Activated CD4-positive, alpha-beta T cell treated with anti-CD3 and anti-CD28 coated beads, Interleukin-2, amount 10 ng/mL, durations not matched to agents 7 days and 5 days (primary cell): ENCODE data around the gene AKT2. TPM values are rescaled to one million over a fixed set of nuclear protein-coding genes. Genes with fewer than 3 reads are reported as not detected.

ENCODE experiments used
- CTCF ChIA-PET: fragments of 350-600 bp; sonication (Branson Sonifier 250); formaldehyde crosslinking; loops from one replicate; lab custom pipeline; 2021; ENCODE audit warnings: antibody characterized with exemption; lab: Charles Lee
- POLR2A ChIA-PET: fragments of 350-600 bp; sonication (Branson Sonifier 250); formaldehyde crosslinking; loops from one replicate; lab custom pipeline; 2021; ENCODE audit warnings: antibody characterized with exemption; lab: Charles Lee
- DNase-seq: peaks from one replicate; pipeline ENCODE4 v3.0.0-alpha.2; 2020
- H3K27ac Mint-ChIP-seq: one replicate; pipeline ENCODE4 v1.8.0; 2021; ENCODE audit warnings: mild to moderate bottlenecking, moderate library complexity, mixed read lengths
- H3K27me3 Mint-ChIP-seq: one replicate; pipeline ENCODE4 v1.8.0; 2021; ENCODE audit warnings: mixed read lengths
- H3K36me3 Mint-ChIP-seq: one replicate; pipeline ENCODE4 v1.8.0; 2021; ENCODE audit warnings: low read depth, mixed read lengths
- H3K4me1 Mint-ChIP-seq: one replicate; pipeline ENCODE4 v1.8.0; 2021; ENCODE audit warnings: mixed read lengths
- H3K4me3 Mint-ChIP-seq: one replicate; pipeline ENCODE4 v1.8.0; 2021; ENCODE audit warnings: mild to moderate bottlenecking, moderate library complexity, mixed read lengths
- H3K9me3 Mint-ChIP-seq: one replicate; pipeline ENCODE4 v1.8.0; 2021; ENCODE audit warnings: mixed read lengths
- total RNA-seq, 2 experiments: library from RNA; stranded (reverse); gene quantifications; one replicate each; pipeline ENCODE4 v1.2.3, GENCODE V29; 2021

Gene AKT2
- total RNA-seq, 2 experiments from 2014 or later = 131 to 148 TPM

DNA sequence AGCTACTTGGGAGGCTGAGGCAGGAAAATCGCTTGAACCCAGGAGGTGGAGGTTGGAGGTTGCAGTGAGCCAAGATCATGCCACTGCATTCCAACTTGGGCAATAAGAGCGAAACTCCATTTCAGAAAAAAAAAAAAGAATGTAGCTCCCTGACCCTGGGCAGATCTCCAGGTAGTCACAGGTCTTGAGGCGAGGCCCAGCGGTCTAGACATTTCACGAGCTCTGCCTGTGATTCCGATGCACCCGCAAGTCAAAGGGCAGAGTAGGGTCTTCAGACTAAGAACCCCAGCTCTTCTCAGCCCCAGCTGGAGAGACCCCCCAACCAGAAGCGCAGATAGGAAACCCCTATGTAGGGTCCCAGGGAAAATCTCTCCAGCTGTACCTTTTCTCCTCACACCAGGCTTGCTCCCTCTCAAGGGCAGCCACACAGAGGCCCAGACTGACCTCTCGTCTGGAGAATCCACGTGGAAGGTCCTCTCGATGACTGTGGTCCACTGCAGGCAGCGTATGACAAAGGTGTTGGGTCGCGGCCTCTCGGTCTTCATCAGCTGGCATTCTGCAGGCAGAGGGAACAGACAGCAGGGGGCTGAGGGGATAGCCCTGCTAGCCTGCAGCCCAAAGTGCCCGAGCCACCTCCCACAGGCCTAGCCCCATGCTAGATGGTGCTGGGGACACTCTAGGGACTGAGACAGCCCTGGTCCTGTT is 30.3 kb downstream of the AKT2 start:
- peaks cover 3% of the 10 kb centered on the region for H3K4me1 Mint-ChIP-seq
- no peaks in the 10 kb centered on the region for H3K27me3 Mint-ChIP-seq
- CTCF ChIA-PET = interaction anchor here (0.7 kb wide), 1 partner anchor 582 kb away, joined by 3 read pairs; no protein-coding TSS in a partner anchor
- POLR2A ChIA-PET = no interaction called here
- no peak for DNase-seq
- H3K4me3 Mint-ChIP-seq = no peak overlapping the region
- H3K9me3 Mint-ChIP-seq = no peaks in the 10 kb centered on the region
- peak overlapping the region; percentile 46 for H3K27ac Mint-ChIP-seq
- peaks cover 34% of the 10 kb centered on the region for H3K36me3 Mint-ChIP-seq

GRCh38 chr19:40253611-40254092 is 31.5 kb downstream of the AKT2 start:
- POLR2A ChIA-PET = no interaction called here
- CTCF ChIA-PET = interaction anchor here (1.2 kb wide), 1 partner anchor 79 kb away, joined by 3 read pairs; no protein-coding TSS in a partner anchor
- Mint-ChIP-seq H3K4me3 (no peak overlapping the region), H3K27me3 (no peaks in the 10 kb centered on the region), H3K27ac (peak overlapping the region; percentile 5), H3K9me3 (no peaks in the 10 kb centered on the region), H3K4me1 (peaks cover 3% of the 10 kb centered on the region), H3K36me3 (peaks cover 37% of the 10 kb centered on the region)
- DNase-seq = no peak

DNA sequence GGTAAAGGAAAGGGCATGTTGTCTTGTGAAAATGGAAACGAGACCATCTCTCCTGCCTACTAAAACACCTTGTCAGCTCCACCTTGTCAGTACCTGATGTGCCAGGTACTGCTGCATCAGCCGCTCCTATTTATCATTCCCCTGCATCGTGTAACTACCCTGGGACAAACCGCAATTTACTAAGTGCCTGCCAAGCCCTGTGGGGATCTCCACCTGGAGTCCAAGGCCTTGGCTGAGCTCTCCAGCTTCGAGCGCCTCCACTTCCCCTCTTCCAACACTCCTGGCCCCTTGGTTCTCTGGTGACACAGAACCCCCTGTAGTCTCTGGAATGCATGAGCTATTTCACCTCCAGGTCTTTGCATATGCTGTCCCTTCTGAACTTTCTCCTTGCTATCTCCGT is 32.8 kb downstream of the AKT2 start:
- Mint-ChIP-seq H3K36me3 (peaks cover 37% of the 10 kb centered on the region), H3K27ac (no peak overlapping the region), H3K4me3 (no peak overlapping the region), H3K4me1 (peaks cover 3% of the 10 kb centered on the region), H3K27me3 (no peaks in the 10 kb centered on the region), H3K9me3 (no peaks in the 10 kb centered on the region)
- CTCF ChIA-PET = interaction anchor here (0.6 to 1.2 kb wide), 2 partner anchors 78 to 242 kb away, joined by 3 to 4 read pairs; no protein-coding TSS in a partner anchor
- POLR2A ChIA-PET = no interaction called here
- DNase-seq = no peak

- Mint-ChIP-seq H3K36me3 (peaks cover 37% of the 10 kb centered on the region), H3K27me3 (no peaks in the 10 kb centered on the region)
- CTCF ChIA-PET = interaction anchor here (0.6 kb wide), 1 partner anchor 242 kb away, joined by 4 read pairs; no protein-coding TSS in a partner anchor
These were observed 33.2 kb downstream of the AKT2 start for GRCh38 chr19:40251991-40252390.

DNA sequence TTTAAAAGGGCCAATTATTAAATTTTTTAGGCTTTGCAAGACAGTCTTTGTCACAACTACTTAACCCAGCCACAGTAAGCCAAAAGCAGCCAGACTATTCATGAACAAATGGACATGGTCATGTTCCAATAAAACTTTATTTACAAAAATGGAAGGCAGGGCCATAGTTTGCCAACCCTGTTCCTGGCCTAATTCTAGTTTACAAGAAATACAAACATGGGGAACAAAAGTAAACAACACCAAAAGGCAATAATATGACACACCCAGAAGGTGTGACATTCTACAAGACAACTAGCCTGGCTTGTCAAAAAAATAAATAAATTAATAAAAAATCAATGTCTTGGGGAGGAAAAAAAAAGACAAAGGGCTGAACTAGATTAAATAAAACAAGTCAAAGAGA is 33.9 kb downstream of the AKT2 start:
- H3K4me1 Mint-ChIP-seq = peaks cover 3% of the 10 kb centered on the region
- POLR2A ChIA-PET = no interaction called here
- H3K9me3 Mint-ChIP-seq = no peaks in the 10 kb centered on the region
- CTCF ChIA-PET = no interaction called here
- H3K4me3 Mint-ChIP-seq = no peak overlapping the region
- no peak for DNase-seq
- no peaks in the 10 kb centered on the region for H3K27me3 Mint-ChIP-seq
- H3K36me3 Mint-ChIP-seq = peaks cover 36% of the 10 kb centered on the region
- H3K27ac Mint-ChIP-seq = no peak overlapping the region

More at GRCh38 chr19:40251991-40252390, 33.2 kb downstream of the AKT2 start:
- H3K27ac Mint-ChIP-seq = no peak overlapping the region
- H3K9me3 Mint-ChIP-seq = no peaks in the 10 kb centered on the region
- peaks cover 3% of the 10 kb centered on the region for H3K4me1 Mint-ChIP-seq
- no peak overlapping the region for H3K4me3 Mint-ChIP-seq
- POLR2A ChIA-PET = no interaction called here
- DNase-seq = no peak

GRCh38 chr19:40249781-40250180 is 35.4 kb downstream of the AKT2 start:
- no peak for DNase-seq
- H3K36me3 Mint-ChIP-seq = peaks cover 23% of the 10 kb centered on the region
- H3K4me1 Mint-ChIP-seq = peaks cover 3% of the 10 kb centered on the region
- H3K27ac Mint-ChIP-seq = peak overlapping the region; percentile 42
- ChIA-PET POLR2A (no interaction called here), CTCF (interaction anchor here (0.6 kb wide), 1 partner anchor 89 kb away, joined by 3 read pairs; no protein-coding TSS in a partner anchor)
- no peak overlapping the region for H3K4me3 Mint-ChIP-seq
- no peaks in the 10 kb centered on the region for H3K27me3 Mint-ChIP-seq
- H3K9me3 Mint-ChIP-seq = no peaks in the 10 kb centered on the region

DNA sequence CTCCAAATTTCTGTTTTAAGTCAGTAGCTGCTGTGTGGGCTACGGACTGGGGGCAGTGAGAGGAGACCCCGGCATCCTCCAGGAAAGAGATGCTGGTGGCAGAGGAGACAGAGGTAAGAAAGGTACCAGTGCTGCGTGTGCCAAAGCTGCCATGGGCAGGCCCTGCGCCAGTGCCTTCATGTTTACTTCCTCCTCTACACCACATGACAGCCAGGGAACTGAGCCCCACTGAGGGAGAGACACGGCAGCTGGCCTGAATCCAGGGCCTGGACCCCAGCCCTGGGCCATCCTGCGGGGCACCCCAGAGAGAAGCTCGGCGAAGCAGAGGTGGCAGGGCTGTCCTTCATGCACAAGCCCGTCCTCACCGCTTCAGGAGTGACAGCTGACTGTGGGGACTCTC is 35.9 kb downstream of the AKT2 start:
- Mint-ChIP-seq H3K36me3 (peaks cover 21% of the 10 kb centered on the region), H3K9me3 (no peaks in the 10 kb centered on the region), H3K27me3 (no peaks in the 10 kb centered on the region), H3K4me1 (peaks cover 3% of the 10 kb centered on the region), H3K27ac (no peak overlapping the region), H3K4me3 (no peak overlapping the region)
- ChIA-PET POLR2A (no interaction called here), CTCF (no interaction called here)
- DNase-seq = no peak

GRCh38 chr19:40247735-40248262 is 37.3 kb downstream of the AKT2 start:
- POLR2A ChIA-PET = no interaction called here
- CTCF ChIA-PET = interaction anchor here (1.6 kb wide), 1 partner anchor 37 kb away, joined by 4 read pairs; the partner anchor contains the start of gene AKT2
- H3K36me3 Mint-ChIP-seq = peaks cover 12% of the 10 kb centered on the region

GRCh38 chr19:40247178-40247577 is 38.0 kb downstream of the AKT2 start:
- ChIA-PET POLR2A (no interaction called here), CTCF (interaction anchor here (1.1 to 1.6 kb wide), 3 partner anchors 12 to 38 kb away, joined by 3 to 5 read pairs (median 4); partner anchors contain the start of gene AKT2)
- Mint-ChIP-seq H3K36me3 (peaks cover 7% of the 10 kb centered on the region), H3K9me3 (no peaks in the 10 kb centered on the region), H3K4me3 (no peak overlapping the region), H3K27ac (no peak overlapping the region), H3K4me1 (peaks cover 3% of the 10 kb centered on the region), H3K27me3 (no peaks in the 10 kb centered on the region)
- DNase-seq = no peak

More at GRCh38 chr19:40247735-40248262, 37.3 kb downstream of the AKT2 start:
- Mint-ChIP-seq H3K4me3 (no peak overlapping the region), H3K27me3 (no peaks in the 10 kb centered on the region), H3K9me3 (no peaks in the 10 kb centered on the region), H3K4me1 (peaks cover 3% of the 10 kb centered on the region), H3K27ac (no peak overlapping the region)
- DNase-seq = no peak

DNA sequence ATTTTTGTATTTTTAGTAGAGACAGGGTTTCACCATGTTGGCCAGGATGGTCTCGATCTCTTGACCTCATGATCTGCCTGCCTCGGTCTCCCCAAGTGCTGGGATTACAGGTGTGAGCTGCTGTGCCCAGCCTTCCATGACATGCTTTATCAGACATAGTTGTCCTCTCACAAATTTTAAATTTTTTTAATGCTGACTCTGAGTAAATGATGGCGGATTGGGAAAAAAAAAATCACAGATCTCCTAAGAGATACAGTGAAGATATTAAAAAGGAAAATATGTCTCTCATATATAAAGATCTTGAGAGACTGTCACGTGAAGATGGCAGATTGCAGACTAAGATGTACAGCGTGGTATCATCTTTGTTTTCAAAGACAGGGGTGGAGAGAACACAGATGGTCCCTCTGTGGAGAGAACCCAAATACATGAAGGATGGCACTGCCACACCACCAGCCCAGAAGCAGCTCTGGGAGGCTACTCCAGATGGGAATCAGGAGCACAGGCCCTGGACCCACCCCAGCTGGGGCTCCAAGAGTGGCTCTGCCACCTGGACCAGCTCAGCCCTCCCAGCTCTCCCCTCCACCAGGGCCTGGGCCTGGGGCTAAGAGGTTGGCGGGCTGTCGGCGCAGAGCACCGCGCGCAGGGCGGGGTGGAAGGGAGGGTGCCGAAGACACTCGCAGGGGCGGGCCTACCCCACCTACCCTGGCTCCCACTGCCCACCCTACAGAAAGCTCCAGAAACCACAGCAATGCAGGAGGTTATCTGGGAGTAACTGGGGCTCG is 38.7 kb downstream of the AKT2 start:
- CTCF ChIA-PET = interaction anchor here (1.1 to 1.4 kb wide), 2 partner anchors 13 kb away, joined by 3 to 5 read pairs; no protein-coding TSS in a partner anchor
- Mint-ChIP-seq H3K36me3 (peaks cover 9% of the 10 kb centered on the region), H3K4me3 (no peak overlapping the region), H3K27ac (no peak overlapping the region), H3K4me1 (peaks cover 3% of the 10 kb centered on the region), H3K9me3 (no peaks in the 10 kb centered on the region), H3K27me3 (no peaks in the 10 kb centered on the region)
- POLR2A ChIA-PET = no interaction called here
- no peak for DNase-seq

- Mint-ChIP-seq H3K4me1 (peaks cover 3% of the 10 kb centered on the region), H3K4me3 (no peak overlapping the region), H3K36me3 (peaks cover 10% of the 10 kb centered on the region), H3K27ac (no peak overlapping the region), H3K9me3 (no peaks in the 10 kb centered on the region), H3K27me3 (no peaks in the 10 kb centered on the region)
- no peak for DNase-seq
- POLR2A ChIA-PET = no interaction called here
- CTCF ChIA-PET = no interaction called here
These were observed 39.5 kb downstream of the AKT2 start for GRCh38 chr19:40245506-40246128.

- H3K27ac Mint-ChIP-seq = no peak overlapping the region
- H3K27me3 Mint-ChIP-seq = no peaks in the 10 kb centered on the region
- no peak overlapping the region for H3K4me3 Mint-ChIP-seq
- CTCF ChIA-PET = no interaction called here
- peaks cover under 1% of the 10 kb centered on the region for H3K4me1 Mint-ChIP-seq
- H3K9me3 Mint-ChIP-seq = no peaks in the 10 kb centered on the region
- DNase-seq = no peak
- POLR2A ChIA-PET = no interaction called here
- peaks cover 6% of the 10 kb centered on the region for H3K36me3 Mint-ChIP-seq
These were observed 40.4 kb downstream of the AKT2 start for GRCh38 chr19:40244579-40245317.
